GM12878 (cell line): Measurements from ENCODE around the gene PKP2. TPM values are rescaled to one million over a fixed set of nuclear protein-coding genes. Genes with fewer than 3 reads are reported as not detected.

Experiments used
- ATAC-seq: fragments of 200-7000 bp; cut with Tn5 transposase; 3 replicates; pipeline ENCODE4 v1.9.1; 2020; ENCODE audit warnings: mild to moderate bottlenecking, moderate library complexity
- BruUV-seq: library from RNA; stranded (reverse); fragments of 400-500 nt; replicated peaks from 2 replicates; lab custom pipeline; 2021; lab: Mats Ljungman, UMichigan
- CTCF ChIA-PET: fragments of 300-600 bp; sonication (Branson Sonifier 250); formaldehyde crosslinking; extraction: SDS; loops from one replicate; lab custom pipeline; 2021; ENCODE audit warnings: inconsistent platforms; lab: Yijun Ruan, JAX
- POLR2A ChIA-PET: fragments of 350-600 bp; formaldehyde crosslinking; extraction: SDS; loops from one replicate; lab custom pipeline; 2021; ENCODE audit warnings: inconsistent platforms; lab: Charles Lee
- RAD21 ChIA-PET: fragments of 300-600 bp; sonication (Branson Sonifier 250); formaldehyde crosslinking; loops from one replicate; lab custom pipeline; 2023; ENCODE audit warnings: antibody characterized with exemption; ENCODE audit not compliant: unreplicated experiment; lab: Charles Lee
- SMC1A ChIA-PET: fragments of 300-600 bp; sonication (Branson Sonifier 250); formaldehyde crosslinking; loops from one replicate; lab custom pipeline; 2023; ENCODE audit not compliant: unreplicated experiment, uncharacterized antibody; lab: Charles Lee
- DNase-seq: peaks from one replicate; pipeline ENCODE4 v3.0.0-alpha.2; 2011; ENCODE audit warnings: low read depth, low spot score
- FAIRE-seq: peaks from 3 replicates; lab custom pipeline; 2011; peaks lifted over from hg19 to GRCh38; lab: Jason Lieb, UNC
- H2AFZ ChIP-seq: 2 replicates; pipeline ENCODE4 v1.6.0; 2011; ENCODE audit warnings: low read depth, low read length, control low read depth; ENCODE audit not compliant: control insufficient read depth
- H3K27ac ChIP-seq: 2 replicates; pipeline ENCODE4 v1.5.1; 2011; ENCODE audit warnings: control low read depth; ENCODE audit not compliant: control insufficient read depth, insufficient read depth
- H3K27me3 ChIP-seq, 2 experiments: replicated peaks in 1 of 2; 2 replicates each; pipeline versions ENCODE4 v1.6.0 to v1.6.1; 2011; ENCODE audit warnings: low read length in 1 of 2; ENCODE audit not compliant: control insufficient read depth in 2 of 2, insufficient read depth in 2 of 2
- H3K36me3 ChIP-seq, 2 experiments: 2 replicates each; pipeline ENCODE4 v1.5.1; 2011; ENCODE audit warnings: low read length in 1 of 2; ENCODE audit not compliant: control insufficient read depth in 2 of 2, insufficient read depth in 2 of 2
- H3K4me1 ChIP-seq: 2 replicates; pipeline ENCODE4 v1.6.1; 2011; ENCODE audit warnings: mild to moderate bottlenecking, low read length, moderate library complexity, mixed read lengths; ENCODE audit not compliant: control insufficient read depth, insufficient read depth
- H3K4me2 ChIP-seq: 2 replicates; pipeline ENCODE4 v1.6.0; 2011; ENCODE audit warnings: control low read depth; ENCODE audit not compliant: control insufficient read depth, insufficient read depth
- H3K4me3 ChIP-seq: fragments of 200-600 bp; sonication (generic); 2 replicates; pipeline ENCODE4 v1.5.1; 2016
- H3K79me2 ChIP-seq: 2 replicates; pipeline ENCODE4 v1.6.0; 2011; ENCODE audit warnings: low read length; ENCODE audit not compliant: control insufficient read depth, insufficient read depth
- H3K9ac ChIP-seq: 2 replicates; pipeline ENCODE4 v1.8.0; 2011; ENCODE audit warnings: low read length, control low read depth, mixed read lengths; ENCODE audit not compliant: control insufficient read depth, insufficient read depth
- H3K9me3 ChIP-seq: replicated peaks from 3 replicates; pipeline ENCODE4 v1.5.1; 2011; ENCODE audit warnings: mild to moderate bottlenecking, low read length; ENCODE audit not compliant: control insufficient read depth, insufficient read depth
- H4K20me1 ChIP-seq: 2 replicates; pipeline ENCODE4 v1.6.0; 2011; ENCODE audit not compliant: control insufficient read depth, insufficient read depth
- CHD4 ChIP-seq: fragments of 200-600 bp; sonication (generic); IDR thresholded peaks from 2 replicates; pipeline ENCODE4 v1.6.1; 2016; ENCODE audit warnings: mild to moderate bottlenecking
- ESRRA ChIP-seq: IDR thresholded peaks from 2 replicates; pipeline ENCODE4 v1.6.1; 2012; ENCODE audit warnings: mild to moderate bottlenecking, low read length, improper control_type of control experiment
- ETV6 ChIP-seq, 2 experiments: fragments of 450-650 bp in 1 of 2; IDR thresholded peaks in 1 of 2; conservative IDR thresholded peaks in 1 of 2; 2 replicates each; pipeline ENCODE4 v1.6.1; 2014; ENCODE audit warnings: antibody characterized with exemption in 1 of 2, borderline replicate concordance in 1 of 2, low read depth in 1 of 2, mild to moderate bottlenecking in 1 of 2, moderate library complexity in 1 of 2
- FOS ChIP-seq: IDR thresholded peaks from 3 replicates; pipeline ENCODE4 v1.6.1; 2011; ENCODE audit warnings: borderline replicate concordance; ENCODE audit not compliant: insufficient read length; ENCODE audit errors: extremely low read depth
- IKZF1 ChIP-seq: fragments of 450-650 bp; conservative IDR thresholded peaks from 2 replicates; pipeline ENCODE4 v1.6.1; 2017; ENCODE audit warnings: antibody characterized with exemption, mild to moderate bottlenecking
- NFIC ChIP-seq: IDR thresholded peaks from 2 replicates; pipeline ENCODE4 v1.6.1; 2012; ENCODE audit warnings: low read depth, mild to moderate bottlenecking, inconsistent platforms, low read length, moderate library complexity
- PML ChIP-seq: IDR thresholded peaks from 2 replicates; pipeline ENCODE4 v1.6.1; 2012; ENCODE audit warnings: low read length, inconsistent platforms
- RUNX3 ChIP-seq: IDR thresholded peaks from 2 replicates; pipeline ENCODE4 v1.6.1; 2012; ENCODE audit warnings: low read length, inconsistent platforms
- SIN3A ChIP-seq: IDR thresholded peaks from 2 replicates; pipeline ENCODE4 v1.6.1; 2012; ENCODE audit warnings: low read depth, low read length, improper control_type of control experiment
- STAT3 ChIP-seq: IDR thresholded peaks from 2 replicates; pipeline ENCODE4 v1.6.1; 2011; ENCODE audit warnings: low read depth, low read length, improper control_type of control experiment
- TAF1 ChIP-seq: IDR thresholded peaks from 2 replicates; pipeline ENCODE4 v1.6.1; 2011; ENCODE audit warnings: mild to moderate bottlenecking, low read depth, low read length, borderline replicate concordance
- YBX1 ChIP-seq: fragments of 450-650 bp; IDR thresholded peaks from 2 replicates; pipeline ENCODE4 v1.6.1; 2016; ENCODE audit warnings: antibody characterized with exemption
- YY1 ChIP-seq: IDR thresholded peaks from 2 replicates; pipeline ENCODE4 v1.6.1; 2011; ENCODE audit warnings: low read depth, mild to moderate bottlenecking, low read length
- ZNF384 ChIP-seq: IDR thresholded peaks from 2 replicates; pipeline ENCODE4 v1.6.1; 2012; ENCODE audit warnings: low read depth, mild to moderate bottlenecking, low read length, improper control_type of control experiment, borderline replicate concordance
- WGBS: methylation state at CpG from one replicate; pipeline ENCODE4 v1.1.6; 2016; ENCODE audit warnings: low lambda C conversion rate; ENCODE audit not compliant: insufficient replicate concordance, insufficient coverage; ENCODE audit errors: missing lambda C conversion rate; 5-methylcytosine and 5-hydroxymethylcytosine counted together
- in situ Hi-C: fragments of 300-500 bp; cut with MboI; formaldehyde crosslinking; loops from 9 replicates; pipeline ENCODE4 v1.14.3; 2018; ENCODE audit warnings: mixed read lengths
- intact Hi-C: fragments of 100-400 bp; cut with micrococcal nuclease; formaldehyde crosslinking; loops from one replicate; pipeline ENCODE4 v1.14.2; 2022; ENCODE audit not compliant: unreplicated experiment
- polyA plus RNA-seq, 11 experiments: library from polyadenylated mRNA; depleted of rRNA in 4 of 11; unstranded in 6 of 11; stranded (reverse) in 5 of 11; fragments of >200 nt; fragmentation: Nextera tagmentation in 4 of 11; fragmentation: Illumina TruSeq in 1 of 11; extraction: Ambion mirVana in 4 of 11; extraction: Trizol in 1 of 11; gene quantifications; 1 replicate in 1 of 11; 2 replicates in 10 of 11; pipeline versions ENCODE4 v1.2.1 to v1.2.3, GENCODE V29; 2011 to 2016; ENCODE audit warnings: inconsistent platforms in 2 of 11, missing spikeins in 2 of 11, low read depth in 1 of 11
- total RNA-seq, 4 experiments: library from RNA; depleted of rRNA in 3 of 4; stranded (reverse); fragments of >200 nt in 3 of 4; fragmentation: Illumina TruSeq in 1 of 4; extraction: Trizol in 1 of 4; gene quantifications; 2 replicates each; pipeline versions ENCODE4 v1.2.1 to v1.2.3, GENCODE V29; 2013 to 2021
- TF ChIP-seq, protein P1 (sequence below): fragments of 450-650 bp; IDR thresholded peaks from 2 replicates; pipeline ENCODE4 v1.6.1; 2017; ENCODE audit warnings: mild to moderate bottlenecking
- TF ChIP-seq, protein P2 (sequence below): IDR thresholded peaks from 2 replicates; pipeline ENCODE4 v1.6.1; 2011; ENCODE audit warnings: low read depth, low read length, improper control_type of control experiment, borderline replicate concordance

Gene PKP2
- total and polyA plus RNA-seq, 10 of the 15 experiments (the other 5 are each of a cell fraction or from before 2014, with no cell fraction given), result 0.02 to 4.1 (median 0.07) TPM; not detected in 4

- H3K27ac ChIP-seq, result no peak overlapping the region
- WGBS, result 2% methylated on average over 5 of the region's 5 CpGs
- no peak overlapping the region for H3K9ac ChIP-seq
- H3K4me3 ChIP-seq, result no peak overlapping the region
- no peaks in the 10 kb centered on the region for H3K36me3 ChIP-seq
- SMC1A ChIA-PET, result interaction anchor here (1.3 kb wide), 1 partner anchor 21 kb away, joined by 4 read pairs; the partner anchor contains the start of gene YARS2
- in situ Hi-C loops, result no loop called here
- RAD21 ChIA-PET, result no interaction called here
- no peaks in the 10 kb centered on the region for H3K4me1 ChIP-seq
- no peaks in the 10 kb centered on the region for H3K9me3 ChIP-seq
- no peak overlapping the region for H3K4me2 ChIP-seq
- H4K20me1 ChIP-seq, result no peaks in the 10 kb centered on the region
- TF ChIP-seq PML (no peak), YBX1 (no peak), STAT3 (no peak), ESRRA (no peak), TAF1 (no peak), NFIC (no peak), FOS (no peak), YY1 (no peak), IKZF1 (peak; percentile 27), RUNX3 (peak; percentile 11; the same call in 1 of the 2 replicates), CHD4 (no peak), ETV6 (conservative IDR thresholded peaks at IDR 0.05 in 1 of 2, IDR thresholded peaks at IDR 0.05 in 1 of 2; ENCODE audit: borderline replicate concordance in 1 of 2, low read depth in 1 of 2) (no peak), ZNF384 (no peak), SIN3A (no peak)
- TF ChIP-seq, protein P1, sequence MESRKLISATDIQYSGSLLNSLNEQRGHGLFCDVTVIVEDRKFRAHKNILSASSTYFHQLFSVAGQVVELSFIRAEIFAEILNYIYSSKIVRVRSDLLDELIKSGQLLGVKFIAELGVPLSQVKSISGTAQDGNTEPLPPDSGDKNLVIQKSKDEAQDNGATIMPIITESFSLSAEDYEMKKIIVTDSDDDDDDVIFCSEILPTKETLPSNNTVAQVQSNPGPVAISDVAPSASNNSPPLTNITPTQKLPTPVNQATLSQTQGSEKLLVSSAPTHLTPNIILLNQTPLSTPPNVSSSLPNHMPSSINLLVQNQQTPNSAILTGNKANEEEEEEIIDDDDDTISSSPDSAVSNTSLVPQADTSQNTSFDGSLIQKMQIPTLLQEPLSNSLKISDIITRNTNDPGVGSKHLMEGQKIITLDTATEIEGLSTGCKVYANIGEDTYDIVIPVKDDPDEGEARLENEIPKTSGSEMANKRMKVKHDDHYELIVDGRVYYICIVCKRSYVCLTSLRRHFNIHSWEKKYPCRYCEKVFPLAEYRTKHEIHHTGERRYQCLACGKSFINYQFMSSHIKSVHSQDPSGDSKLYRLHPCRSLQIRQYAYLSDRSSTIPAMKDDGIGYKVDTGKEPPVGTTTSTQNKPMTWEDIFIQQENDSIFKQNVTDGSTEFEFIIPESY, result no peak
- TF ChIP-seq, protein P2, sequence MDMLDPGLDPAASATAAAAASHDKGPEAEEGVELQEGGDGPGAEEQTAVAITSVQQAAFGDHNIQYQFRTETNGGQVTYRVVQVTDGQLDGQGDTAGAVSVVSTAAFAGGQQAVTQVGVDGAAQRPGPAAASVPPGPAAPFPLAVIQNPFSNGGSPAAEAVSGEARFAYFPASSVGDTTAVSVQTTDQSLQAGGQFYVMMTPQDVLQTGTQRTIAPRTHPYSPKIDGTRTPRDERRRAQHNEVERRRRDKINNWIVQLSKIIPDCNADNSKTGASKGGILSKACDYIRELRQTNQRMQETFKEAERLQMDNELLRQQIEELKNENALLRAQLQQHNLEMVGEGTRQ, result no peak
- no peaks in the 10 kb centered on the region for H3K79me2 ChIP-seq
- intact Hi-C loops, result no loop called here
- ATAC-seq, result peak; percentile 75
- no peaks in the 10 kb centered on the region for H3K27me3 ChIP-seq
- no peak overlapping the region for H2AFZ ChIP-seq
- BruUV-seq, result no TSS peak
- CTCF ChIA-PET, result no interaction called here
- FAIRE-seq, result no peak
- no peak for DNase-seq
- POLR2A ChIA-PET, result no interaction called here
Measured at GRCh38 chr12:32777159-32777558, 119.4 kb downstream of the PKP2 start.
